Glomerular visceral epithelial cell (primary cell): ENCODE measurements around the gene RADIL.

Experiments used
- DNase-seq: peaks from one replicate; pipeline ENCODE4 v3.0.0-alpha.2; 2016; ENCODE audit errors: extremely low spot score

Gene RADIL

GRCh38 chr7:4792537-4793126 lies 90.9 kb downstream of the RADIL start:
- no peak for DNase-seq

- no peak for DNase-seq
These were observed 91.6 kb downstream of the RADIL start for GRCh38 chr7:4791738-4792536.

- no peak for DNase-seq
These were observed 92.3 kb downstream of the RADIL start for GRCh38 chr7:4791101-4791737.

GRCh38 chr7:4790516-4790991 lies 93.0 kb downstream of the RADIL start:
- no peak for DNase-seq

DNA sequence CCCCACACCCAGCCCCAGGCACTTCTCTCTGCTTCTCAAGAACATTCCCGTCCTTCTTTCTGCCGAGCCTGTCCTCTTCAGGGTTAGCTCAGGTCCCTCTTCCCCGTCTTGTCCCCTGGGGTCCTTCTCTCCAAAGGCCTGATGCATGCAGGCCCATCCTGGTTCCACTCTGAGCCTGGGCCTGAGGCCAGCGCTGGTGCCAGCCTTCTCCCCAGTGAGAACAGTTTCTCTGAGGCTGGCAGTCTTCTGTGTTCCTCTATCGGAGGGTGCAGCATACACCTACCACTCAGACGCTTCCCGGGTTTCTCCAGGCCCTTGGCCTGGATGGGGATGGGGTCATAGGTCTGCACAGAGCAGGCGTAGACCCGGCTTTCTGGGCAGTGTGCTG lies 93.4 kb downstream of the RADIL start:
- DNase-seq = no peak

GRCh38 chr7:4789194-4790077 lies 94.1 kb downstream of the RADIL start:
- DNase-seq = no peak

- no peak for DNase-seq
These were observed 94.8 kb downstream of the RADIL start for GRCh38 chr7:4788627-4789189.

GRCh38 chr7:4787947-4788626 lies 95.4 kb downstream of the RADIL start:
- no peak for DNase-seq

GRCh38 chr7:4787541-4787940 lies 96.0 kb downstream of the RADIL start:
- DNase-seq = no peak

GRCh38 chr7:4786015-4786414 lies 97.5 kb downstream of the RADIL start:
- DNase-seq = no peak

DNA sequence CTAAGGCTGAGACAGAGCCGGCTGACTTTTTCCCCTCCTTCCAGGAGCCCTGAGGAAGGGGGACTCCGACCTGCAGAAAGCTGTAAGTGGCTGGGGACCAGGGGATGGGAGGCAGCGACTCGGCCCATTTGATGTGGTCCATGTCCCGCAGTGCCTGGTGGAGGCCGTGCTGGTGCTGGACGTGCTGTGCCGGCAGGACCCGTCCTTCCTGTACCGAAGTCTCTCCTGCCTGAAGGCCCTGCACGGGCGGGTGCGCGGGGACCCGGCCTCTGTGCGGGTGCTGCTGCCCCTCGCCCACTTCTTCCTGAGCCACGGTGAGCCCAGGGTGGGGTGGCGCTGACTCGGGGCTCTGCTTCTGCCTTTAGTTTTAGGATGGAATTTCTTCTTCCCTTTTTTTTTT lies 98.1 kb downstream of the RADIL start:
- DNase-seq = no peak

GRCh38 chr7:4784799-4785198 lies 98.7 kb downstream of the RADIL start:
- DNase-seq = no peak

GRCh38 chr7:4783762-4784351 lies 99.7 kb downstream of the RADIL start:
- DNase-seq = no peak

GRCh38 chr7:4783292-4783652 lies 100.2 kb downstream of the RADIL start:
- no peak for DNase-seq

GRCh38 chr7:4782333-4783291 lies 100.9 kb downstream of the RADIL start:
- DNase-seq = no peak

DNA sequence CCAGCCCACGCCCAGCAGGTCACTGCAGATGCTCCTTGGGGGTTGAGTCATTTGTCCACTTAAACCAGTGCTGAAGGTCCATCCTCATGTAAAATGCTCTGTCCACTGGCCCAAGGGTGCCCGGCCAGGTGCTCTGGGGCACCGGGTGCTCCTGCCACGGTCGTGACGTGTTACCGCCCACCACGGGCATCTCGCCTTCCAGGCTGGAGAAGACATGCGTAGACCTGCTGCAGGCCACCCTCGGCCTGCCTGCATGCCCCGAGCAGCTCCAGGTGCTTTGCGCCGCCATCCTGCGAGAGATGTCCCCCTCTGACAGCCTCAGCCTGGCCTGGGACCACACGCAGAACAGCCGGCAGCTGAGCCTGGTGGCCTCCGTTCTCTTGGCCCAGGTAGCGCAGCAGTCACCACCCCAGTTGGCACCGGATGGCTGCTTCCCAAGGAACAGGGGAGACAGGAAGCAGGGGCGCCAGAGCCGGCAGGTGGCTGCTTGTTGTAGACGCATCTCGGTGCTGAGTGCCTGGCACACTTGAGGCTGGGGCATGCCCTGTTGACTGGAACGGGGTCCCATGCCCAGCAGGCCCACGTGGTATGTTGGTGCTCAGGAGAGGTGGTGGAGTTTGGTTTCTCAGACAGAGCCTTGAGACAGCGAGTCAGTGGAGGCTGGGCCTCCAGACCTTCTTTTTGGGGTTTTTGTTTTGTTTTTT lies 102.0 kb downstream of the RADIL start:
- DNase-seq = no peak

GRCh38 chr7:4779118-4779517 lies 104.4 kb downstream of the RADIL start:
- no peak for DNase-seq

- DNase-seq = peak; percentile 22
These were observed 107.5 kb downstream of the RADIL start for GRCh38 chr7:4775848-4776623.
